ENCODE results near the gene SLC25A26. TPM values are rescaled to one million over a fixed set of nuclear protein-coding genes. Genes with fewer than 3 reads are reported as not detected.

Gene SLC25A26
- polyA plus RNA-seq, 1 donor (not counting 4 experiments of a cell fraction or from before 2014, with no cell fraction given) = 25.2 TPM

- no peak overlapping the region for H3K9ac ChIP-seq (ENCODE audit: control insufficient read depth, extremely low read depth, insufficient read depth, low read length)
- H3K36me3 ChIP-seq (ENCODE audit: control insufficient read depth in 2 of 2, extremely low read depth in 1 of 2, insufficient read depth in 2 of 2, low read length in 2 of 2) = no peaks in the 10 kb centered on the region
- no peak for DNase-seq (ENCODE audit: low read depth, low spot score)
- no peaks in the 10 kb centered on the region for H3K27me3 ChIP-seq (ENCODE audit: control insufficient read depth, extremely low read depth, insufficient read depth, low read length)
- no peaks in the 10 kb centered on the region for H4K20me1 ChIP-seq (ENCODE audit: control insufficient read depth, extremely low read depth, insufficient read depth, low read length)
- H3K4me2 ChIP-seq (ENCODE audit: control insufficient read depth, extremely low read depth, insufficient read depth, low read depth, low read length) = no peak overlapping the region
- no peaks in the 10 kb centered on the region for H3K9me3 ChIP-seq (ENCODE audit: control insufficient read depth, low read depth, low read length)
- dilution Hi-C loops (cut with MboI; ENCODE audit: extremely low pct_ligation_motif_present, low sequenced_read_pairs) = no loop called here
- no peak overlapping the region for H3K4me3 ChIP-seq (ENCODE audit: control insufficient read depth in 2 of 3, extremely low read depth in 1 of 3, insufficient read depth in 2 of 3, low read depth in 1 of 3, low read length in 3 of 3)
- H3K79me2 ChIP-seq (ENCODE audit: control insufficient read depth, insufficient read depth, low read length) = no peaks in the 10 kb centered on the region
- H2AFZ ChIP-seq (ENCODE audit: control insufficient read depth, low read length) = no peak overlapping the region
- no peaks in the 10 kb centered on the region for H3K9me1 ChIP-seq (ENCODE audit: control insufficient read depth, extremely low read depth, insufficient read depth, low read length)
- no peaks in the 10 kb centered on the region for H3K4me1 ChIP-seq (ENCODE audit: control insufficient read depth, extremely low read depth, insufficient read depth, low read length)
- FAIRE-seq = no peak
- no peak for TF ChIP-seq EZH2 (IDR thresholded peaks at IDR 0.05; ENCODE audit: low read length)
- TF ChIP-seq CTCF (optimal IDR thresholded peaks at IDR 0.05 in 1 of 3, IDR thresholded peaks at IDR 0.05 in 1 of 3, conservative IDR thresholded peaks at IDR 0.05 in 1 of 3; ENCODE audit: extremely low read depth in 1 of 3, insufficient read depth in 2 of 3, low read length in 3 of 3) = no peak
- H3K27ac ChIP-seq (ENCODE audit: control insufficient read depth, insufficient read depth, low read length) = no peak overlapping the region
These were observed 141.7 kb downstream of the SLC25A26 start for GRCh38 chr3:66362541-66362941.

GRCh38 chr3:66363148-66363547 is 142.3 kb downstream of the SLC25A26 start:
- no peaks in the 10 kb centered on the region for H3K4me1 ChIP-seq (ENCODE audit: control insufficient read depth, extremely low read depth, insufficient read depth, low read length)
- no peak overlapping the region for H3K27ac ChIP-seq (ENCODE audit: control insufficient read depth, insufficient read depth, low read length)
- H3K4me3 ChIP-seq (ENCODE audit: control insufficient read depth in 2 of 3, extremely low read depth in 1 of 3, insufficient read depth in 2 of 3, low read depth in 1 of 3, low read length in 3 of 3) = no peak overlapping the region
- H4K20me1 ChIP-seq (ENCODE audit: control insufficient read depth, extremely low read depth, insufficient read depth, low read length) = no peaks in the 10 kb centered on the region
- no peaks in the 10 kb centered on the region for H3K27me3 ChIP-seq (ENCODE audit: control insufficient read depth, extremely low read depth, insufficient read depth, low read length)
- no peak overlapping the region for H3K4me2 ChIP-seq (ENCODE audit: control insufficient read depth, extremely low read depth, insufficient read depth, low read depth, low read length)
- FAIRE-seq (no peak), DNase-seq (ENCODE audit: low read depth, low spot score) (no peak)
- no peaks in the 10 kb centered on the region for H3K36me3 ChIP-seq (ENCODE audit: control insufficient read depth in 2 of 2, extremely low read depth in 1 of 2, insufficient read depth in 2 of 2, low read length in 2 of 2)
- no peaks in the 10 kb centered on the region for H3K9me3 ChIP-seq (ENCODE audit: control insufficient read depth, low read depth, low read length)
- H3K79me2 ChIP-seq (ENCODE audit: control insufficient read depth, insufficient read depth, low read length) = no peaks in the 10 kb centered on the region
- H3K9ac ChIP-seq (ENCODE audit: control insufficient read depth, extremely low read depth, insufficient read depth, low read length) = no peak overlapping the region
- H2AFZ ChIP-seq (ENCODE audit: control insufficient read depth, low read length) = no peak overlapping the region
- dilution Hi-C loops (cut with MboI; ENCODE audit: extremely low pct_ligation_motif_present, low sequenced_read_pairs) = no loop called here
- no peaks in the 10 kb centered on the region for H3K9me1 ChIP-seq (ENCODE audit: control insufficient read depth, extremely low read depth, insufficient read depth, low read length)
- TF ChIP-seq EZH2 (IDR thresholded peaks at IDR 0.05; ENCODE audit: low read length) = no peak

GRCh38 chr3:66365080-66365479 is 144.3 kb downstream of the SLC25A26 start:
- DNase-seq (ENCODE audit: low read depth, low spot score) (no peak), FAIRE-seq (no peak)
- Histone ChIP-seq H3K4me3 (ENCODE audit: control insufficient read depth in 2 of 3, extremely low read depth in 1 of 3, insufficient read depth in 2 of 3, low read depth in 1 of 3, low read length in 3 of 3) (no peak overlapping the region), H3K36me3 (ENCODE audit: control insufficient read depth in 2 of 2, extremely low read depth in 1 of 2, insufficient read depth in 2 of 2, low read length in 2 of 2) (no peaks in the 10 kb centered on the region), H3K27me3 (ENCODE audit: control insufficient read depth, extremely low read depth, insufficient read depth, low read length) (no peaks in the 10 kb centered on the region), H3K9ac (ENCODE audit: control insufficient read depth, extremely low read depth, insufficient read depth, low read length) (no peak overlapping the region), H3K79me2 (ENCODE audit: control insufficient read depth, insufficient read depth, low read length) (no peaks in the 10 kb centered on the region), H2AFZ (ENCODE audit: control insufficient read depth, low read length) (no peak overlapping the region), H3K27ac (ENCODE audit: control insufficient read depth, insufficient read depth, low read length) (no peak overlapping the region), H3K9me3 (ENCODE audit: control insufficient read depth, low read depth, low read length) (no peaks in the 10 kb centered on the region), H4K20me1 (ENCODE audit: control insufficient read depth, extremely low read depth, insufficient read depth, low read length) (no peaks in the 10 kb centered on the region), H3K9me1 (ENCODE audit: control insufficient read depth, extremely low read depth, insufficient read depth, low read length) (no peaks in the 10 kb centered on the region), H3K4me1 (ENCODE audit: control insufficient read depth, extremely low read depth, insufficient read depth, low read length) (no peaks in the 10 kb centered on the region), H3K4me2 (ENCODE audit: control insufficient read depth, extremely low read depth, insufficient read depth, low read depth, low read length) (no peak overlapping the region)
- dilution Hi-C loops (cut with MboI; ENCODE audit: extremely low pct_ligation_motif_present, low sequenced_read_pairs) = no loop called here
- TF ChIP-seq CTCF (optimal IDR thresholded peaks at IDR 0.05 in 1 of 3, IDR thresholded peaks at IDR 0.05 in 1 of 3, conservative IDR thresholded peaks at IDR 0.05 in 1 of 3; ENCODE audit: extremely low read depth in 1 of 3, insufficient read depth in 2 of 3, low read length in 3 of 3) = no peak
- no peak for TF ChIP-seq EZH2 (IDR thresholded peaks at IDR 0.05; ENCODE audit: low read length)
